Ectodermal cell (in vitro differentiated cells): ENCODE measurements around the gene AQP6.
A peak's percentile ranks its signal among the peaks of the same experiment; 100 is the strongest.
"Not testable (repeated sequence)": the region's sequence is repeated elsewhere in the genome, so short reads cannot be mapped to it uniquely, and the experiment has no call there.

Experiments
- H3K27ac ChIP-seq: 2 replicates; pipeline ENCODE4 v1.7.0; 2013; ENCODE audit warnings: mild to moderate bottlenecking, low read depth, low read length; ENCODE audit not compliant: insufficient read depth, poor library complexity, severe bottlenecking
- H3K27me3 ChIP-seq: 2 replicates; pipeline ENCODE4 v1.7.0; 2013; ENCODE audit warnings: mild to moderate bottlenecking, low read length; ENCODE audit not compliant: insufficient read depth, control insufficient read depth, poor library complexity, severe bottlenecking
- H3K36me3 ChIP-seq: one replicate; pipeline ENCODE4 v1.7.0; 2013; ENCODE audit warnings: low read length; ENCODE audit not compliant: control insufficient read depth, insufficient read depth
- H3K4me1 ChIP-seq: one replicate; pipeline ENCODE4 v1.7.0; 2013; ENCODE audit warnings: low read length; ENCODE audit not compliant: control insufficient read depth, insufficient read depth
- H3K4me3 ChIP-seq: 2 replicates; pipeline ENCODE4 v1.7.0; 2013; ENCODE audit warnings: low read depth, low read length, control low read depth; ENCODE audit not compliant: insufficient read depth
- H3K9me3 ChIP-seq: 2 replicates; pipeline ENCODE4 v1.7.0; 2013; ENCODE audit warnings: mild to moderate bottlenecking, low read length, moderate library complexity; ENCODE audit not compliant: control insufficient read depth
- WGBS, 2 experiments: methylation state at CpG; one replicate each; pipeline ENCODE4 v1.1.7; 2013; ENCODE audit warnings: missing lambda C conversion rate in 2 of 2; 5-methylcytosine and 5-hydroxymethylcytosine counted together

AQP6 gene

GRCh38 chr12:49980501-49981349 lies 8.0 kb downstream of the AQP6 start:
- H3K27me3 ChIP-seq = no peaks in the 10 kb centered on the region
- H3K4me1 ChIP-seq = peaks cover 40% of the 10 kb centered on the region
- peak overlapping the region; percentile 60 for H3K27ac ChIP-seq
- H3K36me3 ChIP-seq = no peaks in the 10 kb centered on the region
- no peak overlapping the region for H3K4me3 ChIP-seq
- no peaks in the 10 kb centered on the region for H3K9me3 ChIP-seq
- WGBS, 2 experiments = 78 to 80% methylated on average over 10 of the region's 10 CpGs

GRCh38 chr12:49982246-49983087 lies 9.7 kb downstream of the AQP6 start:
- 93 to 94% methylated on average over 7 of the region's 7 CpGs for WGBS, 2 experiments
- peaks cover 3% of the 10 kb centered on the region for H3K36me3 ChIP-seq
- no peak overlapping the region for H3K27ac ChIP-seq
- peaks cover 42% of the 10 kb centered on the region for H3K4me1 ChIP-seq
- H3K4me3 ChIP-seq = no peak overlapping the region
- no peaks in the 10 kb centered on the region for H3K9me3 ChIP-seq
- no peaks in the 10 kb centered on the region for H3K27me3 ChIP-seq

GRCh38 chr12:49983892-49984291 lies 11.1 kb downstream of the AQP6 start:
- H3K36me3 ChIP-seq = peaks cover 9% of the 10 kb centered on the region
- peaks cover 38% of the 10 kb centered on the region for H3K4me1 ChIP-seq
- no peak overlapping the region for H3K4me3 ChIP-seq
- H3K9me3 ChIP-seq = no peaks in the 10 kb centered on the region
- peak overlapping the region; percentile 4 for H3K27ac ChIP-seq
- WGBS, 2 experiments = 57% methylated on average over 8 of the region's 8 CpGs
- no peaks in the 10 kb centered on the region for H3K27me3 ChIP-seq

DNA sequence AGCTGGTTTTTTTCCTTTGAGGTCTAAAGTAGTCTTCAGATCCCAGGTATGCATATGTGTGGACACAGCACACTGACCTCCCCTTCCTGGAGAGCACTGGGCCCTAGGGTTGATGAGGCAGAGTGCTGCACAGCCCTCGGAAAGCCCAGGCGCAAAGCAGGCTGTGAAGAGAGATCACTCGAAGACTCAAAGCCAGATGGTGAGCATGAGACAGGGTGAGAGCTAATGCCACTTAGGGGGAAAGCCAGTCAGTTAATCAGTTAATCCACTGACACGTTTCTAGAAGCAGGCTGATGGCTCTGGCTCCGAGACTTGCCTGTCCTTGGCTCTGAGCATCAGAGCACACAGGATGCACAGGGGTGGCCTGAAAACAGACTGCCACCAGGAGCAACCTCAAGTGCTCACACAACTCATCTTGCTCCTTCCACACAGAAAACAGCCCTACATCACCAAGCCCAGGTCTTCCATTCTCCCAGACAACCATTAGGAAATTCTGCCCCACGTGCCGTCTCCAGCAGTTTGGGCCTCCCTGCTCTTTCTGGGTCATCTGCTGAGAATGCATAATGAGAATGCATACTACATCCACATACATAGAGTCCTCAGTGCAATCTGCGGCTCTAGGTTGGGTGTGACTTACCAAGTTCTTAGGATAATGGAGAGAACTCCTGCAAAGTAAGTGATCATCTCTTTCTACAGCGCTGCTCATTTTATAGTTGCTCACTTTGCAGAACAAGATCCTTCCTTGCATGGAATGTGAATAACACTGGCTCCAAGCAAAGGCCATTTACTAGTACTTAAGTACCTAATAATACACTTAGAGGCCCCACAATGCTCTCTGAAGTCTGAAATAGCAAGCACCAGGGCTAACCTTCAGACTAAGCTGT lies 12.0 kb downstream of the AQP6 start:
- no peaks in the 10 kb centered on the region for H3K27me3 ChIP-seq
- 90% methylated on average over 9 of the region's 9 CpGs for WGBS, 2 experiments
- H3K4me1 ChIP-seq = peaks cover 30% of the 10 kb centered on the region
- H3K27ac ChIP-seq = peak overlapping the region; percentile 4
- peaks cover 14% of the 10 kb centered on the region for H3K36me3 ChIP-seq
- no peaks in the 10 kb centered on the region for H3K9me3 ChIP-seq
- H3K4me3 ChIP-seq = no peak overlapping the region

GRCh38 chr12:49985981-49986380 lies 13.2 kb downstream of the AQP6 start:
- Histone ChIP-seq H3K36me3 (peaks cover 17% of the 10 kb centered on the region), H3K4me1 (peaks cover 21% of the 10 kb centered on the region), H3K4me3 (no peak overlapping the region), H3K27me3 (no peaks in the 10 kb centered on the region), H3K9me3 (no peaks in the 10 kb centered on the region), H3K27ac (no peak overlapping the region)
- 89 to 92% methylated on average over 5 of the region's 5 CpGs for WGBS, 2 experiments

- not testable (repeated sequence) for H3K27ac ChIP-seq, H3K4me3 ChIP-seq, H3K9me3 ChIP-seq, H3K27me3 ChIP-seq
- peaks cover 18% of the 10 kb centered on the region for H3K36me3 ChIP-seq
- peaks cover 17% of the 10 kb centered on the region for H3K4me1 ChIP-seq
- WGBS, 2 experiments = 81 to 85% methylated on average over 3 of the region's 3 CpGs
Observed at GRCh38 chr12:49986476-49986875, 13.7 kb downstream of the AQP6 start.

GRCh38 chr12:49987625-49988303 lies 15.0 kb downstream of the AQP6 start:
- H3K27me3 ChIP-seq = no peaks in the 10 kb centered on the region
- no peak overlapping the region for H3K27ac ChIP-seq
- peaks cover 30% of the 10 kb centered on the region for H3K36me3 ChIP-seq
- WGBS, 2 experiments = 88 to 90% methylated on average over 4 of the region's 4 CpGs
- H3K4me1 ChIP-seq = peaks cover 17% of the 10 kb centered on the region
- no peak overlapping the region for H3K4me3 ChIP-seq
- H3K9me3 ChIP-seq = no peaks in the 10 kb centered on the region

- peaks cover 11% of the 10 kb centered on the region for H3K4me1 ChIP-seq
- H3K9me3 ChIP-seq, H3K27me3 ChIP-seq, H3K27ac ChIP-seq, H3K4me3 ChIP-seq: not testable (repeated sequence)
- WGBS, 2 experiments = 74 to 100% methylated on average over 1 to 2 of the region's 2 CpGs
- peaks cover 32% of the 10 kb centered on the region for H3K36me3 ChIP-seq
Observed at GRCh38 chr12:49989400-49989799, 16.7 kb downstream of the AQP6 start.

- 94 to 100% methylated on average over 2 to 4 of the region's 4 CpGs for WGBS, 2 experiments
Observed at GRCh38 chr12:49990273-49990672, 17.5 kb downstream of the AQP6 start.

More at GRCh38 chr12:49990273-49990672, 17.5 kb downstream of the AQP6 start:
- H3K36me3 ChIP-seq = peaks cover 37% of the 10 kb centered on the region
- H3K4me1 ChIP-seq = peaks cover 4% of the 10 kb centered on the region
- H3K27me3 ChIP-seq = no peaks in the 10 kb centered on the region
- no peak overlapping the region for H3K4me3 ChIP-seq
- H3K9me3 ChIP-seq = no peaks in the 10 kb centered on the region
- no peak overlapping the region for H3K27ac ChIP-seq
